A549 treated with RU486 at 1 μM for 4 hours (cell line): ENCODE measurements around the gene ZNF563. TPM values are rescaled to one million over a fixed set of nuclear protein-coding genes. Genes with fewer than 3 reads are reported as not detected.

ENCODE experiments used
- total RNA-seq: library from RNA; stranded (reverse); fragments of 200-300 nt; extraction: Qiagen RNA extraction; gene quantifications from 5 replicates; pipeline ENCODE4 v1.2.3, GENCODE V29; 2022; ENCODE audit warnings: low read depth

The ZNF563 gene
- not detected in 5 replicates for total RNA-seq

GRCh38 chr19:12333162-12334159 lies at the start of gene ZNF563:
TSS of gene ZNF563 (minus strand) at chr19:12333633. CDS start at chr19:12333482, 151 bp downstream.

GRCh38 chr19:12365236-12366162 lies 32.1 kb upstream of the ZNF563 start, which contains the start of gene ZNF442:
TSS of gene ZNF442 (minus strand) at chr19:12365683. CDS start at chr19:12363631, 2,052 bp downstream.

GRCh38 chr19:12294249-12295158 lies 38.9 kb downstream of the ZNF563 start, which contains the start of gene ZNF44:
TSS of gene ZNF44 (minus strand) at chr19:12294883. CDS start at chr19:12294694, 189 bp downstream.

Other genes starting within 250 kb of the ZNF563 start
- 0.15 to 0.36 TPM (median 0.29 TPM) in 3 of 5 replicates, not detected in the others for gene ZNF20, start 193.3 kb downstream of the ZNF563 start, total RNA-seq
- gene ZNF625, start 176.9 kb downstream of the ZNF563 start, total RNA-seq = not detected in 5 replicates
- 1.4 to 2.5 TPM (median 1.6 TPM) in 5 replicates for gene ZNF136, start 170.5 kb downstream of the ZNF563 start, total RNA-seq
- gene ZNF44, start 38.8 kb downstream of the ZNF563 start, total RNA-seq = 0.64 to 1.0 TPM (median 0.73 TPM) in 5 replicates
- not detected in 5 replicates for gene ZNF442, start 32.0 kb upstream of the ZNF563 start, total RNA-seq
- 1.2 to 2.2 TPM (median 1.5 TPM) in 5 replicates for gene ZNF799, start 67.6 kb upstream of the ZNF563 start, total RNA-seq
- 0.76 to 1.5 TPM (median 0.99 TPM) in 5 replicates for gene ZNF443, start 107.4 kb upstream of the ZNF563 start, total RNA-seq
- gene ZNF709, start 151.2 kb upstream of the ZNF563 start, total RNA-seq = 0.05 TPM in 1 of 5 replicates, not detected in the others
- gene ZNF564, start 217.8 kb upstream of the ZNF563 start, total RNA-seq = 0.95 to 2.9 TPM (median 2.1 TPM) in 5 replicates